ENCODE data around the gene ARX.

Gene ARX

GRCh38 chrX:24996096-24996709, 19.6 kb downstream of the ARX start:
- no peak for DNase-seq

GRCh38 chrX:24993879-24994278, 21.9 kb downstream of the ARX start:
- no peak for DNase-seq

GRCh38 chrX:24990535-24990934, 25.2 kb downstream of the ARX start:
- DNase-seq, result no peak

GRCh38 chrX:24988314-24988713, 27.5 kb downstream of the ARX start:
- no peak for DNase-seq

- no peak for DNase-seq
Measured at GRCh38 chrX:24987731-24988130, 28.0 kb downstream of the ARX start.

GRCh38 chrX:24985120-24985519, 30.6 kb downstream of the ARX start:
- DNase-seq, result no peak

GRCh38 chrX:24983931-24984330, 31.8 kb downstream of the ARX start:
- DNase-seq, result no peak

GRCh38 chrX:24982306-24982965, 33.3 kb downstream of the ARX start:
- no peak for DNase-seq

- DNase-seq, result no peak
Measured at GRCh38 chrX:24981030-24981429, 34.7 kb downstream of the ARX start.

GRCh38 chrX:24979081-24979480, 36.7 kb downstream of the ARX start:
- DNase-seq, result no peak

GRCh38 chrX:24969812-24970211, 46.0 kb downstream of the ARX start:
- DNase-seq, result no peak

GRCh38 chrX:24965372-24965771, 50.4 kb downstream of the ARX start:
- DNase-seq, result no peak

GRCh38 chrX:24963823-24964222, 51.9 kb downstream of the ARX start:
- DNase-seq, result no peak

- no peak for DNase-seq
Measured at GRCh38 chrX:24961809-24962208, 54.0 kb downstream of the ARX start.

- DNase-seq, result no peak
Measured at GRCh38 chrX:24956828-24957227, 58.9 kb downstream of the ARX start.

- DNase-seq, result no peak
Measured at GRCh38 chrX:24955372-24955930, 60.3 kb downstream of the ARX start.

- no peak for DNase-seq
Measured at GRCh38 chrX:24954732-24955131, 61.0 kb downstream of the ARX start.

Measured in stimulated activated CD4-positive, alpha-beta T cell treated with anti-CD3 and anti-CD28 coated beads, Interleukin-12 subunit alpha, Interleukin-12 subunit beta, amount 100 ng/mL, for 4 hours (primary cell).